ENCODE data around the gene SLC22A31. TPM values are rescaled to one million over a fixed set of nuclear protein-coding genes. Genes with fewer than 3 reads are reported as not detected.

SLC22A31 gene
- total RNA-seq, 1 experiment from 2014 or later: 53.7 TPM

DNA sequence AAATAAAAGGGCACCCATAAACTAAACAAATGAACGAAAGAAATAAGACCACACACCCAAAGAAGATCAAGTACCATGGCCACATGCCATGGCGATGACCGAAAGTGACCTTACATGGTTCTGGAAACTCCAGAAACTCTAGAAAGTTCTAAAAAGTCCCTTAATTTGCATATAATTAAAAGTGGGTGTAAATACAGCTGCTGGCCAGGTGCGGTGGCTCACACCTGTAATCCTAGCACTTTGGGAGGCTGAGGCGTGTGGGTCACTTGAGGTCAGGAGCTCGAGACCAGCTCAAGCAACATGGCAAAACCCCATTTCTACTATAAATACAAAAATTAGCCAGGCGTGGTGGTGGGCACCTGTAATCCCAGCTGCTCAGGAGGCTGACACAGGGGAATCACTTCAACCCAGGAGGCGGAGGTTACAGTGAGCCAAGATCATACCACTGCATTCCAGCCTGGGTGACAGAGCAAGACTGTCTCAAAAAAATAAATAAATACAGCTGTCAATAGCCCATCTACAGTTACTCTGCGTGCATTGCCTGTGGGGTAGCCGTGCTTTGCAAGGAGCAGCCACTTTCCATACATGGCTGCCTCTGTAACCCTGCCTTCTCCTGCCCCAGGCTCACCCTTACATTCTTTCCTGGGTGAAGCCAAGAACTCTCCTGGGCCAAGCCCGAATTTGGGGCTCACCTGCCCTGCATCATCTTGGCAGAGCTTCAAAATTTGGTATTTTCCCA, 10.0 kb upstream of the SLC22A31 start:
- Histone ChIP-seq H3K79me2 (ENCODE audit: insufficient read depth, low read length) (no peaks in the 10 kb centered on the region), H3K9ac (ENCODE audit: low read length) (no peak overlapping the region), H3K36me3 (ENCODE audit: control insufficient read depth in 1 of 2, insufficient read depth in 2 of 2, low read length in 2 of 2) (no peaks in the 10 kb centered on the region), H3K9me2 (ENCODE audit: insufficient read depth) (no peaks in the 10 kb centered on the region), H3K27ac (ENCODE audit: low read depth, low read length) (no peak overlapping the region), H2AFZ (ENCODE audit: low read depth, low read length, poor library complexity, severe bottlenecking) (no peak overlapping the region), H3K27me3 (ENCODE audit: insufficient read depth, low read length) (no peaks in the 10 kb centered on the region), H3K4me1 (ENCODE audit: control insufficient read depth in 1 of 2, insufficient read depth in 2 of 2, low read length in 2 of 2) (no peaks in the 10 kb centered on the region), H4K20me1 (ENCODE audit: insufficient read depth) (no peaks in the 10 kb centered on the region), H3K4me2 (ENCODE audit: low read length) (no peak overlapping the region), H3K4me3 (replicated peaks in 1 of 2; ENCODE audit: low read depth in 1 of 2, low read length in 2 of 2) (no peak overlapping the region), H3K9me3 (ENCODE audit: control insufficient read depth in 1 of 2, insufficient read depth in 1 of 2, low read depth in 1 of 2, low read length in 2 of 2) (no peaks in the 10 kb centered on the region)
- ATAC-seq: no peak
- TF ChIP-seq, protein P1, sequence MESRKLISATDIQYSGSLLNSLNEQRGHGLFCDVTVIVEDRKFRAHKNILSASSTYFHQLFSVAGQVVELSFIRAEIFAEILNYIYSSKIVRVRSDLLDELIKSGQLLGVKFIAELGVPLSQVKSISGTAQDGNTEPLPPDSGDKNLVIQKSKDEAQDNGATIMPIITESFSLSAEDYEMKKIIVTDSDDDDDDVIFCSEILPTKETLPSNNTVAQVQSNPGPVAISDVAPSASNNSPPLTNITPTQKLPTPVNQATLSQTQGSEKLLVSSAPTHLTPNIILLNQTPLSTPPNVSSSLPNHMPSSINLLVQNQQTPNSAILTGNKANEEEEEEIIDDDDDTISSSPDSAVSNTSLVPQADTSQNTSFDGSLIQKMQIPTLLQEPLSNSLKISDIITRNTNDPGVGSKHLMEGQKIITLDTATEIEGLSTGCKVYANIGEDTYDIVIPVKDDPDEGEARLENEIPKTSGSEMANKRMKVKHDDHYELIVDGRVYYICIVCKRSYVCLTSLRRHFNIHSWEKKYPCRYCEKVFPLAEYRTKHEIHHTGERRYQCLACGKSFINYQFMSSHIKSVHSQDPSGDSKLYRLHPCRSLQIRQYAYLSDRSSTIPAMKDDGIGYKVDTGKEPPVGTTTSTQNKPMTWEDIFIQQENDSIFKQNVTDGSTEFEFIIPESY (IDR thresholded peaks at IDR 0.05; ENCODE audit: extremely low read depth, insufficient replicate concordance, low read length): no peak
- TF ChIP-seq ELF1 (IDR thresholded peaks at IDR 0.05; ENCODE audit: borderline replicate concordance, low read depth) (no peak), EZH2 (IDR thresholded peaks at IDR 0.05) (no peak), ZNF274 (IDR thresholded peaks at IDR 0.05; ENCODE audit: low read depth, low read length) (no peak), YY1 (IDR thresholded peaks at IDR 0.05; ENCODE audit: extremely low read depth, insufficient replicate concordance, low read depth, low read length) (no peak), CBX3 (IDR thresholded peaks at IDR 0.05; ENCODE audit: low read depth) (no peak), JUND (IDR thresholded peaks at IDR 0.05) (no peak), POLR2A (IDR thresholded peaks at IDR 0.05; ENCODE audit: borderline replicate concordance, extremely low read depth, insufficient read depth, insufficient read length) (no peak), EZH2phosphoT487 (IDR thresholded peaks at IDR 0.05; ENCODE audit: borderline replicate concordance) (no peak), SRF (IDR thresholded peaks at IDR 0.05; ENCODE audit: low read depth) (no peak), ZFX (IDR thresholded peaks at IDR 0.05) (no peak), FOSL1 (IDR thresholded peaks at IDR 0.05; ENCODE audit: low read depth) (no peak), RAD21 (IDR thresholded peaks at IDR 0.05; ENCODE audit: low read depth) (no peak), POLR2AphosphoS5 (IDR thresholded peaks at IDR 0.05; ENCODE audit: low read depth, low read length) (no peak), EGR1 (IDR thresholded peaks at IDR 0.05; ENCODE audit: low read depth) (no peak), SIN3A (IDR thresholded peaks at IDR 0.05; ENCODE audit: low read depth) (no peak), TCF7L2 (IDR thresholded peaks at IDR 0.05; ENCODE audit: borderline replicate concordance, extremely low read depth, insufficient read depth, insufficient read length) (no peak), SP1 (IDR thresholded peaks at IDR 0.05; ENCODE audit: low read depth) (no peak)
- TF ChIP-seq, protein P2, sequence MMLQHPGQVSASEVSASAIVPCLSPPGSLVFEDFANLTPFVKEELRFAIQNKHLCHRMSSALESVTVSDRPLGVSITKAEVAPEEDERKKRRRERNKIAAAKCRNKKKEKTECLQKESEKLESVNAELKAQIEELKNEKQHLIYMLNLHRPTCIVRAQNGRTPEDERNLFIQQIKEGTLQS (IDR thresholded peaks at IDR 0.05): no peak
- TF ChIP-seq, protein P3, sequence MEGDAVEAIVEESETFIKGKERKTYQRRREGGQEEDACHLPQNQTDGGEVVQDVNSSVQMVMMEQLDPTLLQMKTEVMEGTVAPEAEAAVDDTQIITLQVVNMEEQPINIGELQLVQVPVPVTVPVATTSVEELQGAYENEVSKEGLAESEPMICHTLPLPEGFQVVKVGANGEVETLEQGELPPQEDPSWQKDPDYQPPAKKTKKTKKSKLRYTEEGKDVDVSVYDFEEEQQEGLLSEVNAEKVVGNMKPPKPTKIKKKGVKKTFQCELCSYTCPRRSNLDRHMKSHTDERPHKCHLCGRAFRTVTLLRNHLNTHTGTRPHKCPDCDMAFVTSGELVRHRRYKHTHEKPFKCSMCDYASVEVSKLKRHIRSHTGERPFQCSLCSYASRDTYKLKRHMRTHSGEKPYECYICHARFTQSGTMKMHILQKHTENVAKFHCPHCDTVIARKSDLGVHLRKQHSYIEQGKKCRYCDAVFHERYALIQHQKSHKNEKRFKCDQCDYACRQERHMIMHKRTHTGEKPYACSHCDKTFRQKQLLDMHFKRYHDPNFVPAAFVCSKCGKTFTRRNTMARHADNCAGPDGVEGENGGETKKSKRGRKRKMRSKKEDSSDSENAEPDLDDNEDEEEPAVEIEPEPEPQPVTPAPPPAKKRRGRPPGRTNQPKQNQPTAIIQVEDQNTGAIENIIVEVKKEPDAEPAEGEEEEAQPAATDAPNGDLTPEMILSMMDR (IDR thresholded peaks at IDR 0.05 in 2 of 3, conservative IDR thresholded peaks at IDR 0.05 in 1 of 3; ENCODE audit: borderline replicate concordance in 1 of 3, insufficient read depth in 1 of 3, low read depth in 2 of 3, low read length in 2 of 3): no peak
- intact Hi-C loops (cut with micrococcal nuclease): no loop called here
- BruUV-seq (replicated peaks): no TSS peak
- ChIA-PET CTCF (no interaction called here), RAD21 (ENCODE audit: low non-redundant PET in 1 of 2, low total read pairs in 2 of 2, uncharacterized antibody in 2 of 2, unreplicated experiment in 2 of 2) (no interaction called here), POLR2A (no interaction called here)
- no peak for DNase-seq (ENCODE audit: low read depth, low spot score)

All from HCT116 (cell line).